DOHH2 (cell line): Measurements from ENCODE around the gene ETV6.

ENCODE experiments used
- H3F3A ChIP-seq: fragments of 200-600 bp; sonication (generic), shearing (Covaris generic); 2 replicates; pipeline ENCODE4 v1.6.0; 2016; ENCODE audit warnings: antibody characterized with exemption, mild to moderate bottlenecking; ENCODE audit not compliant: control insufficient read depth, insufficient read depth
- H3K27ac ChIP-seq: fragments of 200-600 bp; sonication (generic); 2 replicates; pipeline ENCODE4 v1.5.1; 2014; ENCODE audit warnings: low read depth, mild to moderate bottlenecking, low read length, moderate library complexity
- H3K27me3 ChIP-seq: fragments of 200-600 bp; sonication (generic); 2 replicates; pipeline ENCODE4 v1.6.1; 2014; ENCODE audit warnings: mild to moderate bottlenecking, low read length, mixed read lengths; ENCODE audit not compliant: control insufficient read depth
- H3K36me3 ChIP-seq: fragments of 200-600 bp; sonication (generic); 2 replicates; pipeline ENCODE4 v1.6.1; 2014; ENCODE audit warnings: mild to moderate bottlenecking, low read length, moderate library complexity, mixed read lengths; ENCODE audit not compliant: control insufficient read depth
- H3K4me1 ChIP-seq: fragments of 200-600 bp; sonication (generic); 2 replicates; pipeline ENCODE4 v1.6.1; 2014; ENCODE audit warnings: mild to moderate bottlenecking, low read length, mixed read lengths; ENCODE audit not compliant: control insufficient read depth
- H3K4me2 ChIP-seq: fragments of 200-600 bp; sonication (generic); 2 replicates; pipeline ENCODE4 v1.6.0; 2014; ENCODE audit warnings: mild to moderate bottlenecking, low read length, moderate library complexity
- H3K4me3 ChIP-seq: fragments of 200-600 bp; sonication (generic); 2 replicates; pipeline ENCODE4 v1.5.1; 2014; ENCODE audit warnings: mild to moderate bottlenecking, low read length, mixed read lengths
- H3K79me2 ChIP-seq: fragments of 200-600 bp; sonication (generic); 2 replicates; pipeline ENCODE4 v1.6.1; 2014; ENCODE audit warnings: mild to moderate bottlenecking, low read length, mixed read lengths; ENCODE audit not compliant: control insufficient read depth
- H3K9me2 ChIP-seq: fragments of 200-600 bp; sonication (generic); replicated peaks from 2 replicates; pipeline ENCODE4 v1.6.1; 2014; ENCODE audit warnings: mild to moderate bottlenecking, low read length, mixed read lengths; ENCODE audit not compliant: control insufficient read depth
- H3K9me3 ChIP-seq: fragments of 200-600 bp; sonication (generic); 2 replicates; pipeline ENCODE4 v1.6.1; 2014; ENCODE audit warnings: antibody characterized with exemption, low read length, mixed read lengths; ENCODE audit not compliant: control insufficient read depth, insufficient read depth
- H4K20me1 ChIP-seq: fragments of 200-600 bp; sonication (generic); 2 replicates; pipeline ENCODE4 v1.6.0; 2014; ENCODE audit warnings: low read depth, mild to moderate bottlenecking, antibody characterized with exemption, low read length, moderate library complexity; ENCODE audit not compliant: control insufficient read depth, insufficient read depth
- CTCF ChIP-seq: fragments of 200-600 bp; sonication (generic); IDR thresholded peaks from one replicate; pipeline ENCODE4 v1.5.1; 2014; ENCODE audit warnings: antibody characterized with exemption, mild to moderate bottlenecking, low read depth, low read length; ENCODE audit not compliant: poor library complexity, severe bottlenecking
- EZH2phosphoT487 ChIP-seq: fragments of 200-600 bp; sonication (generic); IDR thresholded peaks from 2 replicates; pipeline ENCODE4 v1.6.1; 2017; ENCODE audit warnings: borderline replicate concordance, mild to moderate bottlenecking, antibody characterized with exemption, low read length, moderate library complexity, mixed read lengths

ETV6 gene

GRCh38 chr12:11785712-11786111 lies 136.2 kb downstream of the ETV6 start:
- Histone ChIP-seq H3K79me2 (no peaks in the 10 kb centered on the region), H3K9me2 (no peaks in the 10 kb centered on the region), H3F3A (no peaks in the 10 kb centered on the region), H3K4me3 (no peak overlapping the region), H3K9me3 (no peaks in the 10 kb centered on the region), H3K36me3 (no peaks in the 10 kb centered on the region), H3K27me3 (no peaks in the 10 kb centered on the region), H3K4me1 (peaks cover 30% of the 10 kb centered on the region), H3K27ac (no peak overlapping the region), H4K20me1 (no peaks in the 10 kb centered on the region), H3K4me2 (no peak overlapping the region)
- no peak for TF ChIP-seq EZH2phosphoT487
- TF ChIP-seq CTCF: no peak

- Histone ChIP-seq H3K9me3 (no peaks in the 10 kb centered on the region), H4K20me1 (no peaks in the 10 kb centered on the region), H3F3A (no peaks in the 10 kb centered on the region), H3K9me2 (no peaks in the 10 kb centered on the region), H3K79me2 (no peaks in the 10 kb centered on the region), H3K36me3 (no peaks in the 10 kb centered on the region), H3K4me2 (no peak overlapping the region), H3K27ac (no peak overlapping the region), H3K27me3 (no peaks in the 10 kb centered on the region), H3K4me1 (peaks cover 22% of the 10 kb centered on the region), H3K4me3 (no peak overlapping the region)
- TF ChIP-seq CTCF: no peak
- TF ChIP-seq EZH2phosphoT487: no peak
Measured at GRCh38 chr12:11786638-11787365, 137.3 kb downstream of the ETV6 start.

- Histone ChIP-seq H3K27ac (0 out of 2 replicates have a peak overlapping the region, but pooled peaks have one; percentile 37), H3K27me3 (no peaks in the 10 kb centered on the region), H4K20me1 (no peaks in the 10 kb centered on the region), H3K4me1 (peaks cover 22% of the 10 kb centered on the region), H3K4me3 (no peak overlapping the region), H3K9me2 (no peaks in the 10 kb centered on the region), H3K79me2 (no peaks in the 10 kb centered on the region), H3F3A (no peaks in the 10 kb centered on the region), H3K4me2 (no peak overlapping the region), H3K9me3 (no peaks in the 10 kb centered on the region), H3K36me3 (no peaks in the 10 kb centered on the region)
- TF ChIP-seq CTCF: no peak
- no peak for TF ChIP-seq EZH2phosphoT487
Measured at GRCh38 chr12:11787437-11787836, 138.0 kb downstream of the ETV6 start.
